H9 (cell line): ENCODE results near the gene OLFM1. TPM values are rescaled to one million over a fixed set of nuclear protein-coding genes. Genes with fewer than 3 reads are reported as not detected.

Source experiments
- DNase-seq: peaks from one replicate; pipeline ENCODE4 v3.0.0-alpha.2; 2017
- H2AFZ ChIP-seq: one replicate; pipeline ENCODE4 v1.6.1; 2013; ENCODE audit warnings: mild to moderate bottlenecking, low read length, control low read depth, moderate library complexity
- H2AK5ac ChIP-seq: 2 replicates; pipeline ENCODE4 v1.6.1; 2013; ENCODE audit warnings: low read length, control low read depth, mixed read lengths; ENCODE audit not compliant: insufficient read length
- H2BK120ac ChIP-seq: one replicate; pipeline ENCODE4 v1.6.1; 2013; ENCODE audit warnings: low read depth, mild to moderate bottlenecking, low read length, control low read depth, inconsistent platforms; ENCODE audit not compliant: poor library complexity, severe bottlenecking
- H2BK12ac ChIP-seq: 2 replicates; pipeline ENCODE4 v1.6.1; 2013; ENCODE audit warnings: low read length, control low read depth, mixed read lengths, low read depth; ENCODE audit not compliant: insufficient read length
- H2BK15ac ChIP-seq: 2 replicates; pipeline ENCODE4 v1.6.1; 2013; ENCODE audit warnings: low read depth, low read length, control low read depth
- H2BK20ac ChIP-seq: one replicate; pipeline ENCODE4 v1.6.1; 2013; ENCODE audit warnings: low read depth, mild to moderate bottlenecking, low read length, control low read depth, inconsistent platforms; ENCODE audit not compliant: poor library complexity, severe bottlenecking
- H2BK5ac ChIP-seq: 2 replicates; pipeline ENCODE4 v1.6.1; 2013; ENCODE audit warnings: low read length, control low read depth, mixed read lengths; ENCODE audit not compliant: insufficient read length
- H3K14ac ChIP-seq: 2 replicates; pipeline ENCODE4 v1.6.1; 2013; ENCODE audit warnings: low read length, control low read depth; ENCODE audit not compliant: insufficient read depth
- H3K18ac ChIP-seq: 2 replicates; pipeline ENCODE4 v1.6.1; 2013; ENCODE audit warnings: low read depth, mild to moderate bottlenecking, mixed read lengths, low read length, control low read depth; ENCODE audit not compliant: insufficient read length
- H3K23ac ChIP-seq: 2 replicates; pipeline ENCODE4 v1.6.1; 2013; ENCODE audit warnings: low read length, control low read depth, mixed read lengths, low read depth; ENCODE audit not compliant: insufficient read length
- H3K23me2 ChIP-seq: 2 replicates; pipeline ENCODE4 v1.6.1; 2013; ENCODE audit warnings: low read depth, mild to moderate bottlenecking, mixed read lengths, low read length, control low read depth; ENCODE audit not compliant: insufficient read length, poor library complexity, severe bottlenecking
- H3K27ac ChIP-seq: 2 replicates; pipeline ENCODE4 v1.5.1; 2013; ENCODE audit warnings: low read length, control low read depth, mixed read lengths, low read depth; ENCODE audit not compliant: insufficient read length
- H3K27me3 ChIP-seq: 2 replicates; pipeline ENCODE4 v1.6.1; 2013; ENCODE audit warnings: low read length, control low read depth, inconsistent platforms; ENCODE audit not compliant: insufficient read depth
- H3K4ac ChIP-seq: 2 replicates; pipeline ENCODE4 v1.6.1; 2013; ENCODE audit warnings: low read depth, mild to moderate bottlenecking, control low read depth, inconsistent platforms, low read length, moderate library complexity
- H3K4me1 ChIP-seq: 2 replicates; pipeline ENCODE4 v1.6.1; 2013; ENCODE audit warnings: low read length, control low read depth, inconsistent platforms; ENCODE audit not compliant: insufficient read depth
- H3K4me2 ChIP-seq: 2 replicates; pipeline ENCODE4 v1.6.1; 2013; ENCODE audit warnings: low read length, control low read depth, mixed read lengths; ENCODE audit not compliant: insufficient read length, insufficient read depth
- H3K56ac ChIP-seq: 2 replicates; pipeline ENCODE4 v1.6.1; 2013; ENCODE audit warnings: low read depth, mild to moderate bottlenecking, mixed read lengths, low read length, control low read depth; ENCODE audit not compliant: insufficient read length
- H3K79me1 ChIP-seq: 2 replicates; pipeline ENCODE4 v1.6.1; 2013; ENCODE audit warnings: low read depth, mild to moderate bottlenecking, moderate library complexity, low read length, control low read depth, inconsistent platforms; ENCODE audit not compliant: insufficient read depth, poor library complexity, severe bottlenecking
- H3K79me2 ChIP-seq: 2 replicates; pipeline ENCODE4 v1.6.1; 2013; ENCODE audit warnings: low read length, control low read depth, inconsistent platforms; ENCODE audit not compliant: insufficient read depth
- H3K9ac ChIP-seq: 2 replicates; pipeline ENCODE4 v1.6.1; 2013; ENCODE audit warnings: low read length, control low read depth, mixed read lengths; ENCODE audit not compliant: insufficient read length; ENCODE audit errors: extremely low read depth
- H3K9me3 ChIP-seq: one replicate; pipeline ENCODE4 v1.6.1; 2013; ENCODE audit warnings: low read depth, low read length, inconsistent platforms; ENCODE audit not compliant: control insufficient read depth
- H3T11ph ChIP-seq: one replicate; pipeline ENCODE4 v1.6.1; 2013; ENCODE audit warnings: mild to moderate bottlenecking, low read length, control low read depth, inconsistent platforms
- H4K20me1 ChIP-seq: one replicate; pipeline ENCODE4 v1.6.1; 2013; ENCODE audit not compliant: control insufficient read depth, insufficient read length, insufficient read depth
- H4K5ac ChIP-seq: 2 replicates; pipeline ENCODE4 v1.6.1; 2013; ENCODE audit warnings: low read depth, mild to moderate bottlenecking, mixed read lengths, low read length, control low read depth; ENCODE audit not compliant: insufficient read length
- H4K8ac ChIP-seq: replicated peaks from 2 replicates; pipeline ENCODE4 v1.6.1; 2013; ENCODE audit warnings: low read length, control low read depth, mixed read lengths, low read depth; ENCODE audit not compliant: insufficient read length
- H4K91ac ChIP-seq: 2 replicates; pipeline ENCODE4 v1.6.1; 2013; ENCODE audit warnings: low read depth, mild to moderate bottlenecking, moderate library complexity, mixed read lengths, low read length, control low read depth; ENCODE audit not compliant: insufficient read length
- H3K27ac Mint-ChIP-seq, 3 experiments: 2 replicates in 2 of 3; 3 replicates in 1 of 3; pipeline ENCODE4 v1.8.0; 2020 to 2021; ENCODE audit warnings: mixed read lengths in 3 of 3, mild to moderate bottlenecking in 1 of 3, moderate library complexity in 1 of 3
- H3K27me3 Mint-ChIP-seq: 2 replicates; pipeline ENCODE4 v1.8.0; 2021; ENCODE audit warnings: low read depth, mild to moderate bottlenecking, moderate library complexity, mixed read lengths
- H3K36me3 Mint-ChIP-seq, 3 experiments: 2 replicates in 2 of 3; 3 replicates in 1 of 3; pipeline ENCODE4 v1.8.0; 2020 to 2021; ENCODE audit warnings: low read depth in 3 of 3, mixed read lengths in 3 of 3; ENCODE audit not compliant: insufficient read depth in 1 of 3
- H3K4me1 Mint-ChIP-seq, 2 experiments: 2 replicates each; pipeline ENCODE4 v1.8.0; 2020; ENCODE audit warnings: mixed read lengths in 2 of 2
- H3K4me3 Mint-ChIP-seq, 2 experiments: 2 replicates in 1 of 2; 3 replicates in 1 of 2; pipeline ENCODE4 v1.8.0; 2020 to 2021; ENCODE audit warnings: mild to moderate bottlenecking in 2 of 2, mixed read lengths in 2 of 2, moderate library complexity in 1 of 2
- H3K9me3 Mint-ChIP-seq, 2 experiments: 2 replicates in 1 of 2; 3 replicates in 1 of 2; pipeline ENCODE4 v1.8.0; 2020; ENCODE audit warnings: mild to moderate bottlenecking in 2 of 2, mixed read lengths in 2 of 2, moderate library complexity in 1 of 2
- WGBS: extraction: QIAGEN DNeasy Blood & Tissue Kit; methylation state at CpG from one replicate; pipeline ENCODE4 v1.1.7; 2013; ENCODE audit warnings: missing lambda C conversion rate, low lambda C conversion rate, mixed read lengths; ENCODE audit not compliant: insufficient read length; ENCODE audit errors: extremely low coverage; 5-methylcytosine and 5-hydroxymethylcytosine counted together
- total RNA-seq: library from RNA; stranded (reverse); gene quantifications from 2 replicates; pipeline ENCODE4 v1.2.1, GENCODE V29; 2021
- TF ChIP-seq, protein P1 (sequence below): fragments of 200-600 bp; sonication (generic); conservative IDR thresholded peaks from 3 replicates; pipeline ENCODE4 v1.8.0; 2021; ENCODE audit warnings: antibody characterized with exemption, mild to moderate bottlenecking

Gene OLFM1
- total RNA-seq, 1 experiment from 2014 or later: 34.1 TPM

DNA sequence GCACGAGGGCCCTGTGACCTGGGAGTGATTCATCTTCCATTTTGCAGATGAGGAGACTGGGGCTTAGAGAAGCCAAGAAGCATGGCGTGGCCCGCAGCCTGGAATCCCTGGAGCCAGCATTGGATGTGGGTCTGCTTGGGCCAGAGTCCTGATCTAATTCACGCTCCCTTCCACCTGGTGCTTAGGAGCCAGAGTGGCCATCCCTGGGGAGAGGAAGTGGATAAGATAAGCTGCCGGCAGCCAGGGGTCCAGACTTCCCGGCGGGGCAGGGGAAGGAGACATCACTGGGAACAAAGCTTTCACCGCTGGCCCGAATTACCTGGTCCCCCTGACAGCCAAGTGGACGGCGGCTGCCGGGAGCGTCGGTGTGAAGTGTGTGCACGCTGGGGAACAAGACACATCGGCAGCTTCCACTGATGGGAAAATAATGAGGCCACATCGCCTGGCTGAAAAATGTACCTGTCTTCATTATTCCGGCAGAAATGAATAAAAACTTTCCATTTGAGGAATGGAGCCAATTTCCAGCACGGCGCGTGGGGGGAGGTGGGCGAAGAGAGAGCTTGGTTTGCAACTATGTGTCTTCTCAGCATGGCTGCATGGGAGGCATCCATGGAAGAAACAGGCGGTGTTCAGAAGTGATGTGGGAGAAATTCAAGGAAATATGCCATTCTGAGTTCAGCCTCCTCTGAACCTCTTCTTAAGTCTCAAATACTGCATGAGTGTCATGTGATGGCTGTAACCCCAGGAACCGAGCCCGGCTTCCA lies 78.5 kb downstream of the OLFM1 start:
- H3K14ac ChIP-seq: no peak overlapping the region
- no peak overlapping the region for H2AK5ac ChIP-seq
- Mint-ChIP-seq H3K27me3 (peaks cover 39% of the 10 kb centered on the region), H3K36me3 (peaks cover 0 to 1% (median 0%) of the 10 kb centered on the region in 3 experiments; a peak in 2 of 7 replicates), H3K4me1 (peaks cover 19 to 23% of the 10 kb centered on the region in 2 experiments), H3K9me3 (no peaks in the 10 kb centered on the region; a peak in 3 of 5 replicates), H3K27ac (no peak overlapping the region; a peak in 1 of 7 replicates), H3K4me3 (peak overlapping the region in 1 of 2 experiments; percentile 48; a peak in 2 of 5 replicates)
- H3K79me1 ChIP-seq: no peaks in the 10 kb centered on the region
- TF ChIP-seq, protein P1, sequence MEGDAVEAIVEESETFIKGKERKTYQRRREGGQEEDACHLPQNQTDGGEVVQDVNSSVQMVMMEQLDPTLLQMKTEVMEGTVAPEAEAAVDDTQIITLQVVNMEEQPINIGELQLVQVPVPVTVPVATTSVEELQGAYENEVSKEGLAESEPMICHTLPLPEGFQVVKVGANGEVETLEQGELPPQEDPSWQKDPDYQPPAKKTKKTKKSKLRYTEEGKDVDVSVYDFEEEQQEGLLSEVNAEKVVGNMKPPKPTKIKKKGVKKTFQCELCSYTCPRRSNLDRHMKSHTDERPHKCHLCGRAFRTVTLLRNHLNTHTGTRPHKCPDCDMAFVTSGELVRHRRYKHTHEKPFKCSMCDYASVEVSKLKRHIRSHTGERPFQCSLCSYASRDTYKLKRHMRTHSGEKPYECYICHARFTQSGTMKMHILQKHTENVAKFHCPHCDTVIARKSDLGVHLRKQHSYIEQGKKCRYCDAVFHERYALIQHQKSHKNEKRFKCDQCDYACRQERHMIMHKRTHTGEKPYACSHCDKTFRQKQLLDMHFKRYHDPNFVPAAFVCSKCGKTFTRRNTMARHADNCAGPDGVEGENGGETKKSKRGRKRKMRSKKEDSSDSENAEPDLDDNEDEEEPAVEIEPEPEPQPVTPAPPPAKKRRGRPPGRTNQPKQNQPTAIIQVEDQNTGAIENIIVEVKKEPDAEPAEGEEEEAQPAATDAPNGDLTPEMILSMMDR: no peak
- no peaks in the 10 kb centered on the region for H3K79me2 ChIP-seq
- no peak overlapping the region for H2BK12ac ChIP-seq
- H3K9me3 ChIP-seq: no peaks in the 10 kb centered on the region
- no peak overlapping the region for H2AFZ ChIP-seq
- H2BK15ac ChIP-seq: no peak overlapping the region
- no peak overlapping the region for H3K56ac ChIP-seq
- H3K27ac ChIP-seq: no peak overlapping the region
- H3K9ac ChIP-seq: no peak overlapping the region
- no peak overlapping the region for H2BK5ac ChIP-seq
- no peaks in the 10 kb centered on the region for H3K27me3 ChIP-seq
- WGBS: no CpG with 5 or more reads among the region's 25 CpGs
- H4K20me1 ChIP-seq: no peaks in the 10 kb centered on the region
- no peak overlapping the region for H3K4ac ChIP-seq
- no peak overlapping the region for H4K8ac ChIP-seq
- no peak overlapping the region for H3K23ac ChIP-seq
- H2BK20ac ChIP-seq: no peak overlapping the region
- H2BK120ac ChIP-seq: no peak overlapping the region
- no peak overlapping the region for H4K91ac ChIP-seq
- no peaks in the 10 kb centered on the region for H3K23me2 ChIP-seq
- H3K4me1 ChIP-seq: no peaks in the 10 kb centered on the region
- no peak overlapping the region for H3K18ac ChIP-seq
- DNase-seq: no peak
- H3K4me2 ChIP-seq: no peak overlapping the region
- H3T11ph ChIP-seq: no peak overlapping the region
- no peak overlapping the region for H4K5ac ChIP-seq
